ENCODE results near the gene LTB.
"Not testable (repeated sequence)": the region's sequence is repeated elsewhere in the genome, so short reads cannot be mapped to it uniquely, and the experiment has no call there.

Gene LTB

DNA sequence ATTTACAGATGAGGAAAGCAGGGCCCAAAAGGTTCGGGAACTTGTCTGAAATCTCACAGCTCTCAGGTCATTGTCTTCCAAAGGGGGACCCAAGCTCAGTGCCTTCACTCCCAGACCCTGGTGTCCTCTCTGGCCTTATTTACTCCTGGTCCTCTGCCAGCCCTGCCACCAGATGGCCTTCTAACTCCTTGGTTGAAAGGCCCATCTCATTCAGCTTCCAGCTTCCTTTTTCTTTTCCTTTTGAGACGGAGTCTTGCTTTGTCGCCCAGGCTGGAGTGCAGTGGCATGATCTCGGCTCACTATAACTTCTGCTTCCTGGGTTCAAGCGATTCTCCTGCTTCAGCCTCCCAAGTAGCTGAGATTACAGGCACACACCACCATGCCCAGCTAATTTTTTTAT lies 30.9 kb downstream of the LTB start:
- DNase-seq (ENCODE audit: low spot score) = not testable (repeated sequence)

DNA sequence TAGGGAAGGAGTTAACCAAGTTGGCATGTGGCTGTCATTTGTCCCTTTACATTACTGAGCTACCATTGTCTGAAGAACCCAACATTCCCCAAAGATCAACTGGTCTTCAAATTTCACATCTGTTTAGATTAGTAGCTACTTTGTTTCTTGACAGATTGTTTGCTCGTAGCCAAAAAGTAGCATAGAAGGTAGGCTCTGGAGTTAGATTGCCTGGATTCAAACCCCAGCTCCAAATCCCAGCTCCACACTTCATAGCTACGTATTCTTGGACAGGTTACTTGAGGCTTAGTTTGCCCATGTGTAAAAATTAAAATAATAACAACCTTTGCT lies 33.7 kb downstream of the LTB start:
- no peak for DNase-seq (ENCODE audit: low spot score)

DNA sequence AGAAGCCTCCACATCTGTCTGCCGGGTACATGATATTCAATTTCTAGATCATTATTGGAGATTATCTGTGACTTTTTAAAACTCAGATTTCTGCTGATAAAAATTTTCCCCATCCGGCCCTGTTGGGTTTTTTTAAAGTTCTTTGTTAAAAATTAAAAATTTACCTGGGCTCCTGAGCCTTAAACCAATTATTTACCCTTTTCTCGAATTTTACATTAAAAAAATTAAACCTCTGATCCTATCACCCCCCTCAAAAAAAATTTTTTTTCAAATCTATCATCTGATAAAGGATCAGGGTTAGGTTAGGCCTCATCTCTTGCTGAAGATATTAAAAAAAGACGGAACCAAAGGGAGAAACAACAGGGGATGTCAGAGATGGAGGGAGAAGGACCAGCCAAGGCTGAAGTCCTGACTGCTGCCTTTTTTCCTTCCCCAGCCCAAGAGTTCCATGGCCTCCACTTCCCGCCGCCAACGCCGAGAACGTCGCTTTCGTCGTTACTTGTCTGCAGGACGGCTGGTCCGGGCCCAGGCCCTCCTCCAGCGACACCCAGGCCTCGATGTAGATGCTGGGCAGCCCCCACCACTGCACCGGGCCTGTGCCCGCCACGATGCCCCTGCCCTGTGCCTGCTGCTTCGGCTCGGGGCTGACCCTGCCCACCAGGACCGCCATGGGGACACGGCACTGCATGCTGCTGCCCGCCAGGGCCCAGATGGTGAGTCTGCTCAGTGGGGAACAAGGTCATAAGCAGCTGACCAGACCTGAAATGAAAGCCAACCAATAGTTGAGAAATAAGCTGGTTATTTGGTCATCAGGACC lies 34.3 kb downstream of the LTB start:
- DNase-seq (ENCODE audit: low spot score) = no peak

DNA sequence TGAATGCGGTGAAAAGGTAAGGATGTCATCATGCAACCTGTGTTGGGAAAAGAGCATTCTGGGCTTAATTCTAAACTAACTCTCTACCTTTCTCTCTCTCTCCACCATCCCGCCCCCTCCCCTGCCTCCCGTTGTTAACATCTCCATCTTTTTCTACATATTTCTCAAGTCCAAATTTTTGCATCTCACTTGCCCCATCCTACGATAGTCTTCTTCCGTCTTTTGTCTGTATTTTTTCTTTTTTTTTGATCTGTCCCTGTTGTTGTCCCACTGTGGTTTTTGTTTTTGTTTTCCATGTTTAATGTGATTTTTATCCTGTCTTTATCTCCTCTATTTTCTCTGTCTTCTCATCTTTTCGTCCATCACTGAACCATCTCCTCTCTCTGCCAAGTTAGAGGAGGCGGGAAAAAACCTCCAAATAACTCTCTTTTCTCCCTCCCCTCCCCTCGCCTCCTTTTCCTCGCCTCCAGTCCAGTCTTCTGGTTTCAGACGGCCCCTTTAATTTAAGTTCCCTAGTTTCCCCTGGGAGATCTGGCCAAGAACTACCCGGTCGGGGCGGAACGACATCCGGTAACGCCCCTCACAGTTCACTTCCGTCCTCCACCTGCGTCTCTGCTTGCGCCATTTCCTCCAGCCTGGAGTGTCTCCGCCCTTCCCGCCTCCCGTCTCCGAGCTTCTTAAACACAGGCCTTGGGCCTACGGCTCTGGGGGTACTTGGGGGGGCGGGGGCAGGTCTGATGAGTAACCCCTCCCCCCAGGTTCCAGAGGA lies 35.1 kb downstream of the LTB start, which contains the start of gene NFKBIL1:
Gene NFKBIL1 (plus strand): TSS at position 651 of the 769 bp plus-strand sequence. CDS start 87 bp downstream, at position 738.
- peak; percentile 96 for DNase-seq (ENCODE audit: low spot score)

DNA sequence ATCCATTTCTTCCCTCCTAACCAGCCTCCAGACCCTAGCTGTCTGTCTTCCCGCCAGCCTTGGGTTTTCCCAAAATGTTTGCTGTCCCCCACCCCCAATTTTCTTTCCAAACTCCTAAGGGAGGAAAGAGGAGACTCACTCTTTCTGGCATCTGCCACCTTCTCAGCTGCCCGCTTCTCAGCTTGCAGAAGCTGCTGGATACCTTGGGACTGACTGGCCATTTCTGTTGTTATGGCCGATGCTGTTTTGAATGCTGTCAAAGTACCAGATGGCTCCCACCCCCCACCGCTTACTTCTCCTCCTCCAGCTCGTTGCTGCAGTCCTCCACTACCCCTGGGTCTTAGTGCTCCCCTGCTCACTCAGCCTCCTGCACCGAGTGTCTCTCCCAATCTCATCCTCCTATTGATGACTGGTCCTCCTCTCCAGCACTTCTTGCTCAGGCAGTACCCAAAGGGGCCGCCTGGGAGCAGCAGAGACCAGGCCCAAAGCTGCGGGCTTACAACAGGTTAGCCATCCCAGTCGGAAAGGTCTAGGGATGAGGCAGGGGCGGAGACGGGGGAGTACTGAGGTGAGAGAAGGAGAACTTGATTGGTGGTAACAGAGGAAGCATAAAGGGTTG lies 35.8 kb downstream of the LTB start, which contains the start of gene ATP6V1G2:
Gene ATP6V1G2 (minus strand): TSS at position 270 of the 619 bp plus-strand sequence. CDS start 49 bp downstream, at position 221.
- peak; percentile 93 for DNase-seq (ENCODE audit: low spot score)

DNA sequence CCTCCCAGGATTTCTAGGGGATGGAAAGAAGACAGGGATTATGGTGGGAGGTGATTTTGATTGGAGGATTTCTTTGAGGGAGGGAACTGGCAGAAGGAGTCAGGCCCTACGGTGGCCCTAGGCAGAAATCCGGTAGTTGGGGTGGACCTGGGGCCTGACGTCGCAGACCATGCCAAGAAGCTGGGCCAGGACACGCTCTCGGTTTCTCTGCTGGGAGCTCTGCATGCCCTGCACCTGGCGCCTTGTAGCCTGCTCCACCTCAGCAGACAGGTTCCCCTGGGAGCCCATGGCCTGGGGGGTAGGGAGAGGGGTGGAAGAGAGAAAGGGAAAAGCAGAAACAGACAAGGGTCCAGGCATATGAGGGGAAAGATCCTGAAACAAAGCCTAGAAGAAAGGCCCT lies 36.9 kb downstream of the LTB start:
- no peak for DNase-seq (ENCODE audit: low spot score)

DNA sequence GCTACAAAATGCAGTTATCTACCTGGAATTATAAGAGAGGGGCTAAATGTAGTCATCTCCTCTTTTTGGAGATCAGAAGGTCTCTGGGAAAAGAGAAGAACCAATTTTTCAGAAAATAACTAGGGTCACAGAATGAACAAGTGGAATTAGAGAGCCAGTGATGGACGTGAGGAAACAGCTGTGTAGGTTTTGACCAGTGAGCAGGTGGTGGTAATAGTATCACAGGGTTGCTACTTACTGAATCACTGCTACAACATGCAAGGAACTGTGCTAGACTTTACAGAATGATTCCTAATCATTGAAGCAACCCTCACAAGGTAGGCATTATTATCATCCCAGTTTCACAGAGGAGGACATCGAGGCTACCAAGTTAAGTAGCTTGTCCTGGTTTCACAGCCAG lies 37.5 kb downstream of the LTB start:
- no peak for DNase-seq (ENCODE audit: low spot score)

DNA sequence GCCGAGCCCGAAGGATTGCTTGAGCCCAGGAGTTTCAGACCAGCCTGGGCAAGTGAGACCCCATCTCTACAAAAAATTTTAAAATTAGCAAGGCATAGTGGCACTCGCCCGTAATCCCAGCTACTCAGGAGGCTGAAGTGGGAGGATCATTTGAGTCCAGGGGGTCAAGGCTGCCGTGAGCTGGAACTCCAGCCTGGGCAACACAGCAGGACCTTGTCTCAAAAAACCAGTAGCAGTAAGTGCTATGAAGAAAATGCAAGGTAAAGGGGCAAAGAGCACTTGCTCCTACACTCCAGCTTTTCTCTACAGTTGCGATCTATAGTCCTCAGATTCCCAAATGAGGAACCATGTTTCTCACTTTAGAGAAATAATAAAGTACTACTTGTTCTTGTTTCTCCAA lies 38.6 kb downstream of the LTB start:
- no peak for DNase-seq (ENCODE audit: low spot score)

DNA sequence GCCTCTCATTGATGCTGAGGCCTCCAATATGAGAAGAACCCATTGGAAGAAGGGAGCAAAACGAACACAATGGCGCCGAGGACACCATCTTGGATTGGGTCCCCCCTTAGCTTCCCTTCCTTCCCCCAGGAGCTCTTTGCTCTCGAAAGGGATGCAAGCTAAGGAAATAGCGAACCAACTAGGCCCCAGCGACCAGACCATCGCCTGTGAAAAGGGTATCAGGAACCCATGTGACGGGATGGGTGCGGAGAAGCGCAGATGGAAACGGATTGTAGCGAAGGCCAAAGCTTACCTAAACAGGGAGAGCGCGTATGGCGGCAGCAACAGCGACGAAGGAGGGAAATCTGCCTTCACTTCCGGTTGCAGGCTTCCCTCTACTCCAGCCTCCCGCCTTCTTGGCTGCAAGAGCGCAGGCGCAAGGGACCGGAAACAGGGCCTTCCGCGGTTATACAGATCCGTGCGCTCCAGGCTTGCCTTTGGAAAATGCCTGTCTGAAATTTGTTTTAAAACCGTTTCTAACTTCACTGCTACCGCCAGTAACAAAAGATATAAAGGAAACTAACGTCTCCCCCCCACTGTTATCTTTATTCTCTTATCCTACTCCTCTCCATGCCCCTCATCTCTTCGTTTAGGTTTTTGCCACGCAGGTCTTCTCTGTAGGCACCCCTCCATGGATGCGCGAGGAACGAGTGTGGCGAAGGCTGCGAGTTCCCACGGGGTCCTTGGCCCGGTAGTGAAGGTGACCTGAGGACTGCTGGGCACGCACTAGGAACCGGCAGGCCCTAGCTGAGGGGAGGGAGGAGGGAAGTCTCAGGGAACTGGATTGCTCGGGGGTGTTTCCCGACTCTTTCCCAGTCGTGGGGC lies 40.3 kb downstream of the LTB start, which contains the start of gene DDX39B:
Gene DDX39B (minus strand): TSS at position 346 of the 864 bp plus-strand sequence. CDS start 1,471 bp downstream, outside the sequence.
- peak; percentile 96 for DNase-seq (ENCODE audit: low spot score)

DNA sequence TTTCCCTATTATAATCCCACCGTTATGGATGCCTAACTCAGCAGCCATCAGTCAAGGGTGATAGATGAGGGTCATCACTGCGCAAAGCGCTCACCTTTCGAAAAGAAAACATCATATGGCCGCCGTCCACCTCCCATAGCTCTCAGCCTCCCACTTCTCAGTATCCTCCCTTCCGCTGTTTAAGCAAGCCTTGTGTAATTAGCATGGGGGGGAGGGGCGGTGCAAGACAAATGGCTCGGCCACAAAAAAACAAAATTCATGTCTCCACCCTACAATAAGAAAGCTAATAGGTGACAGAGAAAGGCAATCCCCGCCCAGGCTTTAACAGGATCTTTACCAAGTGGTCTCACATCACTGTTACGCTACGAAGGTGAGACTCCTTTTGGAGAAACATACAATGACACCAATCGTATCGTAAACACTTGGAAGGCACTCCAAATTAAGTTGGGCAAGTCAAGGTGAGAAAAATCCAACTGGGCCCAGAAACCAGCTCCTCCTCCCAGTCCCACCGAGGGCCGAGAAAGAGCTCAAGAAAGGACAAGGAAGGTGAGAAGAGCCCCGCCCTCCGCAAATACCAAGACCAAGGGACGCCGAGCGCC lies 41.1 kb downstream of the LTB start:
- DNase-seq (ENCODE audit: low spot score) = no peak

DNA sequence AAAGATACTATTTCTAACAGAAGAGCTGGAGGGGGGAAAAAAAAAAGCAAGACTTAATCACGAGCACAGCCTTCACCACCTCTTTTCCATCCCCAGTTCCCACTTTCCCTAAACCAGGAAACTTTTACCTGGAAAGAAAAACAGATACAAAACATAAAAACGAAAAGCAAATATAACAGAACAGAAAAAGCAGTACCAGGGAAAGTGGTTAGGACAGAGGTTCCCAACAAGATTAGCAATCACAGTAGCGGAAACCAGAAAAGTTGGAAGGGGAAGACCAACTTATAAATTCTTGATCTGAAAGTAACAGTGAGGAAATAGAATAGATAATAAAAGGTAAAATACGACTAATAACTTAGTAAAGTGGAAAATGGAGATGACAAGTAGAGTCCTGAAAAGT lies 41.6 kb downstream of the LTB start:
- no peak for DNase-seq (ENCODE audit: low spot score)

DNA sequence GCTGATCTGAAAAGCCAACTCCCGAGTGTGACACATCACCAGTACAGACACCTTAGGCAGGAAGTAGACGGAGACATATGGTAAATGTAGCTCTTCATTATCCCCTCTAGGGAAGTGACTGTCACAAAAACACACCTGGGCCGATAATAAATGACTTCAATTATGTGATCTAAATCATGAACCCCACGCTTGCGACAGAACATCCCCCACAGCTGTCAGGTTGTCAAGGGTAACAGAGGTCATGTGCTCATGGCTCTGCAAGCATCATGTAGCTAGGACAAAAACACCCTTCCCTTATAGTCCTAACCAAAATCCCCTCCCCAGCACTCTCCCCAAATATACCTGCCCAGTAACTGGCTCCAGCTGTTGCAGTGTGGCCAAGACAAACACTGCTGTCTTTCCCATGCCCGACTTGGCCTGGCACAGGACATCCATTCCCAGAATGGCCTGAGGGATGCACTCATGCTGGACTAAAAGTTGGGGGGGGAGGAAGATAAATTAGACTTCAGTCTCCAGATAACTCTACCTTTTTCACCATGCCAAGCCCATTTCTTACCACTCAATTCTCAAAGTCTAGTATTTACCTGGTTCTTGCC lies 43.3 kb downstream of the LTB start:
- DNase-seq (ENCODE audit: low spot score) = no peak

DNA sequence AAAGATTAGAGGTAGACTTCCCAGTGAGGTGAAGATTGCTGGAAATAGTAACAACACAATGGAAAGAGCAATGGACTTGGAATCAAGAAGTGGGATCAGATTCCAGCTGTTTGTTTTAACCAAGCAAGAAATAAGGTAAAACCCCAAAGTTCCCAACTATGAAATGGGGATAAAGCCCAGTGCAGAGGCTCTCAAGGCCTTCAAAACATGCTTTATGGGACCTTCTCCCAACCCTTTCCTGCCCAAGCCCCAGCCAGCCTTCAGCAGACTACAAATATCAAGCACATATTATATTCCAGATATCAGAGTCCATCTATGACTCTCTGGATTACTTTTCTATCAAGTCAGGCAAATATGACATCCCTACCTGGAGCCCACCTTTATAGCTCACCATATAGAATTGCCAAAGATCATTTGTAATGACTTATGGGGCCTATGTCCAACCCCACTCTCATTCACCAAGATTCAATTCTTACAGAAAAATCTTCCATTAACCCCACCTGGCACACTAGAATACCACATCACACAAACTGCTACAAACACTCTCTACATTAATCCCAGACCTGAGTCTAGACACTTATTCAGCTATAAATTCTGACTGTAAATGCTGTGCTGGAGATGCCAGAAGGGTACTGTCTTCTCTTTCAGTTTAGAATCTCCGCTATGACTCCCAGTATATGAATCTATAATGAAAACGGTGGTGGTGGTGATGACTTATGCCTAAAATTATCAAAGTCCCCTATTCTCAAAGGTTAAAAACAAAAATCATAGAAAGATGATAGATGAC lies 46.5 kb downstream of the LTB start:
- no peak for DNase-seq (ENCODE audit: low spot score)

DNA sequence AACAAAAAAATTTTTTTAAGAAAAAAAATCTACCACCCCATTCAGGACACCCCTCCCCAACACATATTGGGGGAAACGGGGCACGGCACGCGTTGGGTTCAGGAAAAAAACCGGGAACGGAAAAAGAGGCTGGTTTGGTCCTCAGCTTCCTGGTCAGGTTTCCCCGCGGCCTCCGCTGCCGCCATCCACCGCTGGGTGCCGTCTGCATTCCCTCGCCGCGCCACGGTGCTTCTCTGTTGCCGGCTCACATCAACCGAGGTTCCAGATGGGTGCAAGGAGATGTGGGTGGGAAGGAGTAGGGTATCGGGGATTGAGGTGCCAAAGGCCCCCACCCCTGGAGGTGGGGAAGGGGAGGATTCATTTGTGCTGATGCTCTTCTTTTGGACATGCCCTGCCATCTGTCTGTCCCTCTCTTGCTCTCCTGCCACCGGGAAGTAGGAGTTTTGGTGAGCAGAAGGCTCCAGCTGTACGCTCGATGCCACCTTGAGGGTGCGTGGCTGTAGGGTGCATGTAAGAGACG lies 47.6 kb downstream of the LTB start:
- DNase-seq (ENCODE audit: low spot score) = no peak

DNA sequence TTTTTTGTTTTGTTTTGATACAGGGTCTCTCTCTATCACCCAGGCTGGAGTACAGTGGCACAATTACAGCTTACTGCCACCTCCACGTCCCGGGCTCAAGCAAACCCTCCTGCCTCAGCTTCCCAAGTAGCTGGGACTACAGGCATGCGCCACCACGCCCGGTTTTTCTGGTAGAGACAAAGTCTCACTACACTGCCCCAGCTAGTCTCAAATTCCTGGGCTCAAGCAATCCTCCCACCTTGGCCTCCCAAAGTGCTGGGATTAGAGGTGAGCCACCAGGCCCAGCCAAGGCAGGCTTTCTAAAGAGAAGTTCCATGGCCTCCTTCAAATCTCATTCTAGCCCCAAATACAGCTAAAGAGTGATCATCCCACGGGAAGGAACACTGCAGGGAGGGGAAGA lies 48.2 kb downstream of the LTB start:
- no peak for DNase-seq (ENCODE audit: low spot score)

DNA sequence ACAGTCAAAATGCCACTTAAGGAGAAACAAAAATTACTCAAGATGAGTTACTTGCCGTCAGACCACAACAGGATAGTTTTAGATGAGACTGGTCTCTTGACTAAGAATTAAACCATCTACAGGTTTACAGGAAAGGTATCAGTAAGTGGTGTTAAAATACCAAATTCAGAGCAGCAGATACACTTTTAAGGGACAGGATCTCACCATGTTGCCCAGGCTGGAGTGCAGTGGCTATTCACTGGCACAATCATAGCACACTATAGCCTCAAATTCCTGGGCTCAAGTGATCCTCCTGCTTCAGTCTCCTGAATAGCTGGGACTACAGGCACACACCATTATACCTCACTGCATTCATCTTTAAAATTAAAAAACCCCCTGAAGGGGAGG lies 48.8 kb downstream of the LTB start:
- DNase-seq (ENCODE audit: low spot score) = no peak

DNA sequence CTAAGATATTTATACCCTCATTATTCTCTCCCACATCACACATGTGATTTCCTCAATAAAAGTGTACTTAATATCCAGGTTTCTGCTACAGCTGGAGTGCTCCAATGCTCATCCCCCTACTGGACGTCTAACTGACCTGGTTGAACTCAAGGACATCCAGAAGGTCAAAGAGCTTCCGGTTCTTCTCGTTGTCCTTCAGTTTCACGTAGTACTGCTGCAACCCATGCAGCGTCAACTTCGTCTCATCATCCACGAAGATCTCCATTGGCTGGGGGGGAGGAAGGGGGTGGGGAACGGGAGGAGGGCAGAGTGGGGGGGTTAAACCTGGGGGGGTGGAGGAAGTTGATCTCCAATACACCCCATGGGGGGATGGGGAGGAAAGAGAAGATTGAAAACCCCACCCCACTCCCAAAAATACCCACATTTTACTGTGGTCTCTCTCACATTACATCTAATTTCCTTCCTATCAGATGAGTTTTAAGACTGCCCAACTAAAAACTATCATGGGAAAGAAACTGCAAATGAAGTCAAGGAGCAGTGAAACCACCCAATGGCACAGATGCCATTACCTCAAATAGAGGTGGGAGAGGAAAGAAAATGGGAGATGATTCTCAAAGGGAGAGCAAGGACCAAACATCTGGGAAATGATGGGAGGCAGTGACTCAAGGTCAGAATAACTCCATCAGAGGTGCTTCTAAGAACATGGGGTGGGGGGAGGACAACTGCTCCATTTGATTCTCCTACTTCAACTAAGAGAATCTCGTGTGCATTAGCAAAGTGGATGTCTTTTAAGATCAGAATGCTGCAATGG lies 49.4 kb downstream of the LTB start:
- DNase-seq (ENCODE audit: low spot score) = no peak

DNA sequence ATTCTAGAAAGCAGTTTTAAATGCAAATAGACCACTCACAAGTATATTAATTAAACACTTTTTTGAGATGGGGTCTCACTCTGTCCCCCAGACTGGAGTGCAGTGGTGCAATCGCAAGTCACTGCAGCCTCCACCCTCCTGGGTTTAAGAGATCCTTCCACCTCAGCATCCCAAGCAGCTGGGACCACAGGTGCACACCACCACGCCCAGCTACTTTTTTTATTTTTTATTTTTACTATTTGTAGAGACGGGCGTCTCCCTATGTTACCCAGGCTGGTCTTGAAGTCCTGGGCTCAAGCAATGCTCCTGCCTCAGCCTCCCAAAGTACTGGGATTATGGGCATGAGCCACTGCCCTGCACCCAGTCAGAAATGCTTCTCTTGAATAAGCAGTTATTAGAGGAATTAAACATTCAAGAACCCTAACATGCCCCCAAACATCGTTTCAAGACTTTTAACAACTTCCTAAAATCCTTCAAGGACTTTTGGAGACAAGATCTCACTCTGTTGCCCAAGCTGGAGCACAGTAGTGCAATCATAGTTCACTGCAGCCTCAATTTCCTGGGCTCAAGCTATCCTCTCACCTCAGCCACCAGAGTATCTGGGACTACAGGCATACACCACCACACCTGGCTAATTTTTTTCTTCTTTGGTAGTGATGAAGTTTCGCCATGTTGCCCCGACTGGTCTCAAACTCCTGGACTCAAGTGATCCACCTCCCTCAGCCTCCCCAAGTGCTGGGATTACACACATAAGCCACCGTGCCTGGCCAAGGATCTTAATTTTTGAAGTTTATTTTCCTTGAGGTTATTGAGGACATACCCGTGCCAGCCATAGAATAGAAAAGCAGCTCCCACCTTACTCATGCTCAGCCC lies 50.2 kb downstream of the LTB start:
- no peak for DNase-seq (ENCODE audit: low spot score)
